ENCODE data around the gene ZFX.

ZFX gene

DNA sequence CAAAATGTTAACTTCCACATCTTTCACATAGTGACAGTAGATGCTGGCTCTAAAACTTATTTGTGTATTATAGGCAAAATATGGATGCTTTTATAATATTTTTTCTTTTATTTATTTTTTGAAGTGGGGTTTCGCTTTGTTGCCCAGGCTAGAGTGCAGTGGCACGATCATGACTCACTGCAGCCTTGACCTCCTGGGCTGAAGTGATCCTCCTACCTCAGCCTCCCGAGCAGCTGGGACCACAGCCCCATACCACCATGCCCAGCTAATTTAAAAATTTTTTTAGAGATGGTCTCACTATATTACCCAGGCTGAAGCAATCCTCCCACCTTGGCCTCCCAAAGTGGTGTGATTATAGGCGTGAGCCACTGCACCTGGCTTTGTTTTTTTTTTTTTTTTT, 48.6 kb downstream of the ZFX start:
- H3K4me3 ChIP-seq (ENCODE audit: low read depth, low read length): no peak overlapping the region
- TF ChIP-seq, protein P1, sequence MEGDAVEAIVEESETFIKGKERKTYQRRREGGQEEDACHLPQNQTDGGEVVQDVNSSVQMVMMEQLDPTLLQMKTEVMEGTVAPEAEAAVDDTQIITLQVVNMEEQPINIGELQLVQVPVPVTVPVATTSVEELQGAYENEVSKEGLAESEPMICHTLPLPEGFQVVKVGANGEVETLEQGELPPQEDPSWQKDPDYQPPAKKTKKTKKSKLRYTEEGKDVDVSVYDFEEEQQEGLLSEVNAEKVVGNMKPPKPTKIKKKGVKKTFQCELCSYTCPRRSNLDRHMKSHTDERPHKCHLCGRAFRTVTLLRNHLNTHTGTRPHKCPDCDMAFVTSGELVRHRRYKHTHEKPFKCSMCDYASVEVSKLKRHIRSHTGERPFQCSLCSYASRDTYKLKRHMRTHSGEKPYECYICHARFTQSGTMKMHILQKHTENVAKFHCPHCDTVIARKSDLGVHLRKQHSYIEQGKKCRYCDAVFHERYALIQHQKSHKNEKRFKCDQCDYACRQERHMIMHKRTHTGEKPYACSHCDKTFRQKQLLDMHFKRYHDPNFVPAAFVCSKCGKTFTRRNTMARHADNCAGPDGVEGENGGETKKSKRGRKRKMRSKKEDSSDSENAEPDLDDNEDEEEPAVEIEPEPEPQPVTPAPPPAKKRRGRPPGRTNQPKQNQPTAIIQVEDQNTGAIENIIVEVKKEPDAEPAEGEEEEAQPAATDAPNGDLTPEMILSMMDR (conservative IDR thresholded peaks at IDR 0.05; ENCODE audit: low read depth, low read length): no peak
- DNase-seq (ENCODE audit: low read depth): no peak

DNA sequence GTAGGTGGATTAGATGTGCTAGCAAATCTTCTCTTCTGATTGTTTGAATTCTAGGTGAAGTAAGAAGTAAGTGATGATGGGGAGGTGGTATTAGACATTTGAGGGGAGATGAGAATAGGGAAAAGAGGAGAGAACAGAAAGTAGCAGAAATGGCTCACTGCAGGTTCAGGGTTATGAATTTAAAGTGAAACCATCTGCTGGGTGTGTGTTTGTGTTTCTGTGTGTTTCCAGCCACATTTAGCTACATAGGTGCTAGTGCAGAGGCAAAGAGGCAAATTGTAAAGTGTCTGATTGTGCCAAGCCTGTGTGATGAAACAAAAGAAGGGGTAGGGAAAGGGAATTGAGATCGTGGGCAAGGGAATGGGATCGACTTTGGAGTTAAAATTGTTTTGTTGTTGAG, 50.6 kb downstream of the ZFX start:
- TF ChIP-seq, protein P1 (conservative IDR thresholded peaks at IDR 0.05; ENCODE audit: low read depth, low read length): no peak
- no peak overlapping the region for H3K4me3 ChIP-seq (ENCODE audit: low read depth, low read length)
- no peak for DNase-seq (ENCODE audit: low read depth)

DNA sequence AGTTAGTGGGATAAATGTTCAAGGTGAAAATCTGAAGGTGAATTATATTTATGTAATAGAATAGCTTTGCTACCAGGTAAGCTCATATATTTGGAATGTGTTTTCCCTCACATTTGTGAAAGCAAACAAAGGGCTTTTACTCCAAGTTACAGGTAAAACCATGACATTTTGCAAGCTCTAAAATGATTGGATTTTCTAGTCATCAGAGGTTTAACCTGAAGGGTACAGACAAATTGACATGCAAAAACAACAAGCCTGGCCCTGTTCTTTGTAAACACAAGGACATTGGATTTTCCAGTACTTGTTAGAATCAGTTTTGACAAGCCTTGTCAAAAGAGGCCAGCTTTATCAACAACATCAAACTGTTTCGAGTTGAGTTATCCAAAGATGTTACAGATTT, 51.7 kb downstream of the ZFX start:
- no peak for DNase-seq (ENCODE audit: low read depth)
- TF ChIP-seq, protein P1 (conservative IDR thresholded peaks at IDR 0.05; ENCODE audit: low read depth, low read length): no peak
- H3K4me3 ChIP-seq (ENCODE audit: low read depth, low read length): no peak overlapping the region

DNA sequence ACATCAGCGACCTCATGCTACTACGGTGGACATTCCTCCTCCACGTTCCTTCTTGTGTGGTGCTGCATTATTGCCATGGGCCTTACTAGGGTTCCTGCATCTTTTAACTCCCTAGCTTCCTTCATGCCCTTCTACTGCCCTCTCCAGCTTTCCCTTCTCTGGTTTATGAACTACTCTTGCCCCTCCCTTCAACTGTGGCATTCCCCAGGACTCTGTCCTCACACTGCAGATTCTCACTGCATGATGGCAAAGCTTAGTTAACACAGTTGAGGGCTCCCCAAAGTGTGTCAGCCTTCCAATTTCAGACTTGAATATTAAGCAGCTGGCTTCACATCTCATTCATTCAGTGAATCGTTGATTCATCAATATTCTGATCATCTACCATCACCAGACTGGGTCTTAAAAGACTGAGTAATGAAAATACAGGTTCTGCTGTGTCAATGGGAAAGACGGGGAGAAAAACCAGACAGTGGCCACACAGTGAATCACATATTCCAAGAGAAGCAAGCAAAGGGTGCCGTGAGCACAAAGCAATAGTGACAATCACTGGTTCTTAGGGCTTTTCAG, 53.0 kb downstream of the ZFX start:
- TF ChIP-seq, protein P1 (conservative IDR thresholded peaks at IDR 0.05; ENCODE audit: low read depth, low read length): no peak
- DNase-seq (ENCODE audit: low read depth): no peak
- H3K4me3 ChIP-seq (ENCODE audit: low read depth, low read length): no peak overlapping the region

DNA sequence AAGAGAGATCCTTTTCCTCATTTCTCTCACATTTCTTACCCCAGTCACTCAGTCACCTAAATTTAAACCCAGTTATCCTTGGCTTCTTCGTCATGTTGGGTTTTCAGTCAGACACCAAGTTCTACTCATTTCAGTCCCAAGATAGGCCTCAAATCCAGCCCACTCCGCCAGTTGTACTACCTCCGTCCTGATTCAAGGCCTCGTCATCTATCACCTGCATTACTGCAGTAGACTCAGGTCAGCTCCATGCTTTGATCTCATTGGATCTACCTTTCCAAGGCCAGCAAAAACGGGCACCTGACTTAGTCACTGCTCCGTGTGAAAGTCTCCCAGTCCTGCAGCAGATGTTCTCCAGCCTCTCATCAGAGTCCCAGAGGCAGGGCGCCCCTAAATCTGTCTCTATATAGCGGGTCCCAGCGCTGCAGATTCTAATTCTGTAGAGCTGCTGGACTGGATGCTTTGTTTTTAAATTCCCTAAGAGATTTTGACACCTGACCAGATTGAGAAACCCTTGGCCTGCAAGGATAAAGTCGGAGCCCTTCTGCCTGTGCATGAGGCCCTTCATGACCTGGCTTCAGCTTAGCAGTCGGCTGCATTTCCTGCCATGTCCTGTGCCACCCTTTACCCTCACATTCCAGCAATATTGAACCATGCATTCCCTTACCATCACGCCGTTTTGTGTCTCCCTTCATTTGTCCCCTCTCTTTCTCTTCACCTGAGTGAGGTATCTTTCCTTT, 53.7 kb downstream of the ZFX start:
- DNase-seq (ENCODE audit: low read depth): no peak
- no peak overlapping the region for H3K4me3 ChIP-seq (ENCODE audit: low read depth, low read length)
- TF ChIP-seq, protein P1 (conservative IDR thresholded peaks at IDR 0.05; ENCODE audit: low read depth, low read length): no peak

DNA sequence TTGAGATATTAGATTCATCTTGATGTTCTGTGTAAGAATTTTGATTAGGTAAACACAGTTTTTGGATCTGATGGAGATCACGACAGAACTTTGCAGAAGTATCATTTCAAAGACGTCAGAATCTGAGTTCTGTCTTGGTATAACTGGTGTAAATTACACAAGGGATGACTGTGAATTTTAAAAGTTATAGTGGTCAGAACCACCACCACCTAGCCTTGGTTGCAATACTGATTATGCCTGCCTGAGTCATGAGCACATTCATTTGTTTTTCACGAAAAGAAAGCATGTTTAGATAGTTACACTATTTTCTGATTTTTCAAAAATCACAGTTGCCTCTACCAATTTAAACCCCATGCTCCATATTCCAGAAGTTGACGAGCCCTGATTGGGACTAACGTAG, 54.8 kb downstream of the ZFX start:
- H3K4me3 ChIP-seq (ENCODE audit: low read depth, low read length): no peak overlapping the region
- DNase-seq (ENCODE audit: low read depth): peak; percentile 24
- TF ChIP-seq, protein P1 (conservative IDR thresholded peaks at IDR 0.05; ENCODE audit: low read depth, low read length): no peak

DNA sequence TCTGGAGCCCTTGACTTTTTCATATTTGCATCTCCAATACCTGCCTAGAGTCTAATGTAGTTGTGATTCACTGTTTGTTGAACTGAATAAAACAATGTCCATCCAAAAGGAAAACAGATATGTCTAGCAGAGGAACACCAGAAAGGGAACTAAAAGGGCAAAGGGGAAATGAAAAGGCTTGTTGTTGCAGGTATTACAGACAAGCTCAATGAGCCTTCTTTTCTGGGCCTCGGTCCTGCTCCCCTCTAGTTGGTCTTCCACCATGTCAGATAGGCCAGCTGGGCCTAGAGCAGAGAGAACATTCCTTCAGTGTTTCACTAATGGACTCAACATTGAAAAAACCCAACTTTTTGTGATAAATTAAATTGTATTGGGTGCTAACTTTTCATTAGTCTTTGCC, 55.4 kb downstream of the ZFX start:
- no peak for DNase-seq (ENCODE audit: low read depth)
- TF ChIP-seq, protein P1 (conservative IDR thresholded peaks at IDR 0.05; ENCODE audit: low read depth, low read length): no peak
- H3K4me3 ChIP-seq (ENCODE audit: low read depth, low read length): no peak overlapping the region
